Measurements from ENCODE around the gene ATP9A. TPM values are rescaled to one million over a fixed set of nuclear protein-coding genes. Genes with fewer than 3 reads are reported as not detected.

Gene ATP9A
- total RNA-seq, 1 experiment from 2014 or later: 18.6 TPM

DNA sequence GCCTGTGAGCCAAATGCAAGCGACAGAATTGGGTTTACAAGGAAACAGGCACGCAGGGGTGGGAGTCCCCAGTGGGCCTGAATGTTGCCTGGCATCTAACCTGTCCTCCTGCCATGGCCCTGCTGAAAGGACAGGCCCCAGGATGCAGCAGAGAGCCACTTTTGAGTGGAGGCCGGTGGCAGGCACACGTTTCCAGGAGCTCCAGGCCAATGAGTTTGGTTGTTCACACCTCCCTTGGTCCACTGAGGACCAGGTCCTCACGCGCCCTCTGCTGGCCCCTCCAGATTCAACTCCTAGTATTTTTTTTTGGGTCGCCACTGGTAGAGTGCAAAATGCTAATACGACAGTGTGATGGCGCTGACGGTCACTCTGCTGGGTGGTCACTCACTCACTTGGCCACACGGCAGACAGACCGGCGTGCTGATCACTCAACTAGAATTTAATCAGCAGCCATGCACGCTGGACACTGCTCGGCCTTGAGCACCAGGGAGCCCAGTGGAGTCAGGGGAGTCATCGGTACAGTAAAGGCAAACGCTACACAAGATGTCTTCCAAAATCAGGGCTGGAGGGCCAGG, 143.9 kb downstream of the ATP9A start:
- H2AFZ ChIP-seq: no peak overlapping the region
- no peaks in the 10 kb centered on the region for H4K20me1 ChIP-seq (ENCODE audit: insufficient read depth)
- H3K27me3 ChIP-seq (ENCODE audit: insufficient read depth, low read depth): no peaks in the 10 kb centered on the region
- ChIA-PET POLR2A (ENCODE audit: unreplicated experiment) (no interaction called here), CTCF (interaction anchor here (0.7 kb wide), 1 partner anchor 13 kb away, joined by 3 read pairs; no protein-coding TSS in a partner anchor)
- TF ChIP-seq CTCF (conservative IDR thresholded peaks at IDR 0.05) (peak; percentile 87), EZH2 (IDR thresholded peaks at IDR 0.05; ENCODE audit: low read depth) (no peak)
- no peaks in the 10 kb centered on the region for H3K9me2 ChIP-seq (ENCODE audit: insufficient read depth)
- peaks cover under 1% of the 10 kb centered on the region; the same call in 1 of the 2 replicates for H3F3A ChIP-seq (ENCODE audit: insufficient read depth, low read depth)
- H3K4me1 ChIP-seq (replicated peaks; ENCODE audit: insufficient read depth): no peaks in the 10 kb centered on the region
- no TSS peak for BruUV-seq (replicated peaks)
- H3K79me2 ChIP-seq (ENCODE audit: low read depth): no peaks in the 10 kb centered on the region
- H3K36me3 ChIP-seq (ENCODE audit: low read depth): no peaks in the 10 kb centered on the region
- H3K9me3 ChIP-seq (ENCODE audit: insufficient read depth, low read depth): no peaks in the 10 kb centered on the region
- no peak overlapping the region for H3K4me2 ChIP-seq
- intact Hi-C loops (cut with micrococcal nuclease; ENCODE audit: unreplicated experiment): loop anchor here (1.0 to 10.0 kb wide), 5 partner anchors 252 to 829 kb away; partner anchors contain the start of gene BCAS4
- peak; percentile 53 to 76 for DNase-seq
- no peak overlapping the region for H3K27ac ChIP-seq
- no peak overlapping the region for H3K4me3 ChIP-seq

DNA sequence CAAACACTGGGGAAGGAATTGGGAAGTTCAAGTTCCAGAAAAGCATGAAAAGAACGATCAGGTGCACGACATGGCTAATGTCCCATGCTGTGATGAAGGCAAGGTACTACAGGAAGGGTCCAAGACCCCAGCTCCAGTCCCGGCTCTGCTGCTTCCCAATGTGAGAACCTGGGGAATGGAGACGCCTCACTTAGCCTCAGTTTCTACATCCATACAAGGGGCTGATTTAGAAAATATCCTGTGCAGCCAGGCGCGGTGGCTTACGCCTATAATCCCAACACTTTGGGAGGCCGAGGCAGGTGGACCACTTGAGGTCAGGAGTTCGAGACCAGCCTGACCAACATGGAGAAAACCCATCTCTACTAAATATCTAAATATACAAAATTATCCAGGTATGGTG, 144.9 kb downstream of the ATP9A start:
- Histone ChIP-seq H4K20me1 (ENCODE audit: insufficient read depth) (no peaks in the 10 kb centered on the region), H3K27ac (no peak overlapping the region), H3K27me3 (ENCODE audit: insufficient read depth, low read depth) (no peaks in the 10 kb centered on the region), H3K9me3 (ENCODE audit: insufficient read depth, low read depth) (no peaks in the 10 kb centered on the region), H3K36me3 (ENCODE audit: low read depth) (no peaks in the 10 kb centered on the region), H3F3A (ENCODE audit: insufficient read depth, low read depth) (no peaks in the 10 kb centered on the region; the same call in 1 of the 2 replicates), H3K9me2 (ENCODE audit: insufficient read depth) (no peaks in the 10 kb centered on the region), H3K79me2 (ENCODE audit: low read depth) (no peaks in the 10 kb centered on the region), H3K4me2 (no peak overlapping the region), H3K4me1 (replicated peaks; ENCODE audit: insufficient read depth) (no peaks in the 10 kb centered on the region), H2AFZ (no peak overlapping the region), H3K4me3 (no peak overlapping the region)
- no TSS peak for BruUV-seq (replicated peaks)
- intact Hi-C loops (cut with micrococcal nuclease; ENCODE audit: unreplicated experiment): loop anchor here (5.0 to 10.0 kb wide), 2 partner anchors 529 to 828 kb away; partner anchors contain the start of gene BCAS4
- ChIA-PET POLR2A (ENCODE audit: unreplicated experiment) (interaction anchor here (0.6 kb wide), 1 partner anchor 91 kb away, joined by 5 read pairs; no protein-coding TSS in a partner anchor), CTCF (interaction anchor here (0.7 kb wide), 1 partner anchor 752 kb away, joined by 8 read pairs; no protein-coding TSS in a partner anchor)
- no peak for TF ChIP-seq CTCF (conservative IDR thresholded peaks at IDR 0.05)
- TF ChIP-seq EZH2 (IDR thresholded peaks at IDR 0.05; ENCODE audit: low read depth): no peak
- no peak for DNase-seq

GRCh38 chr20:51622004-51622874, 146.0 kb downstream of the ATP9A start:
- Histone ChIP-seq H3K27me3 (ENCODE audit: insufficient read depth, low read depth) (no peaks in the 10 kb centered on the region), H3K79me2 (ENCODE audit: low read depth) (no peaks in the 10 kb centered on the region), H3K9me2 (ENCODE audit: insufficient read depth) (no peaks in the 10 kb centered on the region), H3K4me3 (no peak overlapping the region), H4K20me1 (ENCODE audit: insufficient read depth) (no peaks in the 10 kb centered on the region), H3K36me3 (ENCODE audit: low read depth) (no peaks in the 10 kb centered on the region), H3F3A (ENCODE audit: insufficient read depth, low read depth) (no peaks in the 10 kb centered on the region), H3K9me3 (ENCODE audit: insufficient read depth, low read depth) (no peaks in the 10 kb centered on the region), H3K4me2 (no peak overlapping the region), H3K27ac (no peak overlapping the region), H3K4me1 (replicated peaks; ENCODE audit: insufficient read depth) (no peaks in the 10 kb centered on the region), H2AFZ (no peak overlapping the region)
- CTCF ChIA-PET: no interaction called here
- POLR2A ChIA-PET (ENCODE audit: unreplicated experiment): interaction anchor here (0.6 kb wide), 1 partner anchor 90 kb away, joined by 5 read pairs; no protein-coding TSS in a partner anchor
- DNase-seq: no peak
- intact Hi-C loops (cut with micrococcal nuclease; ENCODE audit: unreplicated experiment): loop anchor here (5.0 to 10.0 kb wide), 2 partner anchors 530 to 827 kb away; partner anchors contain the start of gene BCAS4
- no TSS peak for BruUV-seq (replicated peaks)
- TF ChIP-seq EZH2 (IDR thresholded peaks at IDR 0.05; ENCODE audit: low read depth) (no peak), CTCF (conservative IDR thresholded peaks at IDR 0.05) (no peak)
